ENCODE results near the gene FCGR1A. TPM values are rescaled to one million over a fixed set of nuclear protein-coding genes. Genes with fewer than 3 reads are reported as not detected.
"Not testable (repeated sequence)": the region's sequence is repeated elsewhere in the genome, so short reads cannot be mapped to it uniquely, and the experiment has no call there.

Gene FCGR1A
- total and polyA plus RNA-seq, 2 donors, result 2.7 to 27.7 TPM

GRCh38 chr1:149820387-149820786 is 37.9 kb downstream of the FCGR1A start:
- DNase-seq (ENCODE audit: low read depth in 6 of 9, low spot score in 9 of 9); H3K36me3 ChIP-seq (ENCODE audit: control insufficient read depth in 2 of 2, insufficient read depth in 2 of 2, low read length in 1 of 2); H3K4me1 ChIP-seq (ENCODE audit: control insufficient read depth in 2 of 2, insufficient read depth in 2 of 2, low read length in 2 of 2); H3K27ac ChIP-seq (ENCODE audit: low read depth in 1 of 2, low read length in 1 of 2); H3K27me3 ChIP-seq (ENCODE audit: control insufficient read depth in 2 of 2, insufficient read depth in 1 of 2, low read length in 1 of 2); H3K4me3 ChIP-seq (ENCODE audit: low read length in 2 of 2); H3K9me3 ChIP-seq (ENCODE audit: control insufficient read depth in 2 of 2, insufficient read depth in 1 of 2, low read length in 1 of 2): not testable (repeated sequence)
- WGBS, result 100% methylated on average over 3 of the region's 5 CpGs

DNA sequence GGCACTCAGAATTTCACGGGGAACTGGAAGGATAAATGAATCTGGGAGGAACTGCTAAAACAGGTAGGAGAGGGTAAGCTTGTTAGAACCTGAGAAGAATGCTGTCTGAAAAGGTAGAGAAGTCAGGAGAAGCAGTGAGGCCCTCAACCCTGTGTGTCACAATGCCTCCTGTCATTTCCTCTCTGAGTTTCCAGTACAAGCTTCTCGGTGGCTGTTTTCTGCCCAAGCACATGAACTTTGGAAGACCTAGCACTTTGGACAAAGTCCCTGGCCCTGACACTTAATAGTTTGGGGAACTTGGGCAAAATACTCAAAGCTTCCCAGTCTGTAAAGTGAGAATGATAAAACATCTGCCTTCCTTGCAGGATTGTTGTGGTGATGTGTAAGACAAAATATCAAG is 44.1 kb downstream of the FCGR1A start:
- H3K4me3 ChIP-seq (ENCODE audit: low read length in 2 of 2); H3K4me1 ChIP-seq (ENCODE audit: control insufficient read depth in 2 of 2, insufficient read depth in 2 of 2, low read length in 2 of 2); H3K36me3 ChIP-seq (ENCODE audit: control insufficient read depth in 2 of 2, insufficient read depth in 2 of 2, low read length in 1 of 2); H3K27me3 ChIP-seq (ENCODE audit: control insufficient read depth in 2 of 2, insufficient read depth in 1 of 2, low read length in 1 of 2); H3K27ac ChIP-seq (ENCODE audit: low read depth in 1 of 2, low read length in 1 of 2); DNase-seq (ENCODE audit: low read depth in 6 of 9, low spot score in 9 of 9); H3K9me3 ChIP-seq (ENCODE audit: control insufficient read depth in 2 of 2, insufficient read depth in 1 of 2, low read length in 1 of 2): not testable (repeated sequence)
- WGBS, result no CpG with 5 or more reads among the region's 2 CpGs

GRCh38 chr1:149831764-149832315 is 49.3 kb downstream of the FCGR1A start:
- not testable (repeated sequence) for H3K4me1 ChIP-seq (ENCODE audit: control insufficient read depth in 2 of 2, insufficient read depth in 2 of 2, low read length in 2 of 2); H3K27me3 ChIP-seq (ENCODE audit: control insufficient read depth in 2 of 2, insufficient read depth in 1 of 2, low read length in 1 of 2); DNase-seq (ENCODE audit: low read depth in 6 of 9, low spot score in 9 of 9); H3K27ac ChIP-seq (ENCODE audit: low read depth in 1 of 2, low read length in 1 of 2); H3K4me3 ChIP-seq (ENCODE audit: low read length in 2 of 2); H3K36me3 ChIP-seq (ENCODE audit: control insufficient read depth in 2 of 2, insufficient read depth in 2 of 2, low read length in 1 of 2); H3K9me3 ChIP-seq (ENCODE audit: control insufficient read depth in 2 of 2, insufficient read depth in 1 of 2, low read length in 1 of 2)
- WGBS, result no CpG with 5 or more reads among the region's 32 CpGs

DNA sequence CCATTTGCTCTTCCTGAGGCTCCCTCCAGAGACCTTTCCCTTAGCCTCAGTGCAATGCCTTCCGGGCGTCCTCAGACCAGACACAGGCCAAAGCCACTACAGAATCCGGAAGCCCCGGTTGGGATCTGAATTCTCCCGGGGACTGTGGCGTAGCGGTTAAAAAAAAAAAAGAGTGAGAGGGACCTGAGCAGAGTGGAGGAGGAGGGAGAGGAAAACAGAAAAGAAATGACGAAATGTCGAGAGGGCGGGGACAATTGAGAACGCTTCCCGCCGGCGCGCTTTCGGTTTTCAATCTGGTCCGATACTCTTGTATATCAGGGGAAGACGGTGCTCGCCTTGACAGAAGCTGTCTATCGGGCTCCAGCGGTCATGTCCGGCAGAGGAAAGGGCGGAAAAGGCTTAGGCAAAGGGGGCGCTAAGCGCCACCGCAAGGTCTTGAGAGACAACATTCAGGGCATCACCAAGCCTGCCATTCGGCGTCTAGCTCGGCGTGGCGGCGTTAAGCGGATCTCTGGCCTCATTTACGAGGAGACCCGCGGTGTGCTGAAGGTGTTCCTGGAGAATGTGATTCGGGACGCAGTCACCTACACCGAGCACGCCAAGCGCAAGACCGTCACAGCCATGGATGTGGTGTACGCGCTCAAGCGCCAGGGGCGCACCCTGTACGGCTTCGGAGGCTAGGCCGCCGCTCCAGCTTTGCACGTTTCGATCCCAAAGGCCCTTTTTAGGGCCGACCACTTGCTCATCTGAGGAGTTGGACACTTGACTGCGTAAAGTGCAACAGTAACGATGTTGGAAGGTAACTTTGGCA is 50.0 kb downstream of the FCGR1A start:
- H3K4me3 ChIP-seq (ENCODE audit: low read length in 2 of 2); H3K36me3 ChIP-seq (ENCODE audit: control insufficient read depth in 2 of 2, insufficient read depth in 2 of 2, low read length in 1 of 2); H3K27ac ChIP-seq (ENCODE audit: low read depth in 1 of 2, low read length in 1 of 2); DNase-seq (ENCODE audit: low read depth in 6 of 9, low spot score in 9 of 9); H3K27me3 ChIP-seq (ENCODE audit: control insufficient read depth in 2 of 2, insufficient read depth in 1 of 2, low read length in 1 of 2); H3K9me3 ChIP-seq (ENCODE audit: control insufficient read depth in 2 of 2, insufficient read depth in 1 of 2, low read length in 1 of 2); H3K4me1 ChIP-seq (ENCODE audit: control insufficient read depth in 2 of 2, insufficient read depth in 2 of 2, low read length in 2 of 2): not testable (repeated sequence)
- WGBS, result no CpG with 5 or more reads among the region's 55 CpGs

DNA sequence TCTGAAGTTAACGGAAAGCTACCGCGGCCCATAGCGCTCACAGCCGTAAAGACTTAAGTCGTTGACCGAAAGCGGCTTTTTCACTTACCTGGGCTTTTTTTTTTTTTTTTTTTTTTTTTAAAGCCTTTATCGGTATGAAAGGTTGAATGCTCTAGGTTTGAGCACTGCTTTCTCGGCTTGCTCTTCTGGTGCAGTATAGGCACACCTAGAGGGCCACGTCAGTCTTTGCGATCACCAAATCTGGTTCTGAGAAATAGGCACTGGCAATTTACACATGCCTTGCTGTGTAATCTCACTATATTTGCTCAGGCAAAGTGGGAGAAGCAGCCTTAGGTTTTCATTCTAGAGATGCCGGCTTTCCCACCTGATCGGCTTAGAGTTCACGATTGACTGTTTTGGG is 50.6 kb downstream of the FCGR1A start:
- not testable (repeated sequence) for DNase-seq (ENCODE audit: low read depth in 6 of 9, low spot score in 9 of 9); H3K9me3 ChIP-seq (ENCODE audit: control insufficient read depth in 2 of 2, insufficient read depth in 1 of 2, low read length in 1 of 2); H3K27me3 ChIP-seq (ENCODE audit: control insufficient read depth in 2 of 2, insufficient read depth in 1 of 2, low read length in 1 of 2); H3K27ac ChIP-seq (ENCODE audit: low read depth in 1 of 2, low read length in 1 of 2); H3K36me3 ChIP-seq (ENCODE audit: control insufficient read depth in 2 of 2, insufficient read depth in 2 of 2, low read length in 1 of 2); H3K4me1 ChIP-seq (ENCODE audit: control insufficient read depth in 2 of 2, insufficient read depth in 2 of 2, low read length in 2 of 2); H3K4me3 ChIP-seq (ENCODE audit: low read length in 2 of 2)
- WGBS, result no CpG with 5 or more reads among the region's 15 CpGs

DNA sequence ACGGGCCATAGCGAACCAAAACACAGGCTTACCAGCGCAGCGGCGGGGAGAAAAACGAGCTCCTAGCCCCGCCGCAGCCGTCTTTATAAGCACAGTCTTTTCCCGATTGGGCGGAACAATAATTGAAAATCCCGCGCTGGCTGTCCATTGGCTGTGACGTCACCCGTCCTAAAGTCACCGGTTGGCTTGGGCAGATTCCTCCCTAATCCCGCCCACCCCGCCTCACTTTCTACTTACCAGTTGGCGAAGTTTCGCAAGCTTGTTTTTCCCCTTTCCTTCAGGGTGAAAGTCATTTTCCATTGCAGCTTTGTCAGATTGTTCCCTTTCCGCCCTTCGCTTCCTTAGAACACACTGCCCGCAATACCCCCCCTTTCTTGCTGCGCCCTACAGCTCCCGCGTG is 58.7 kb downstream of the FCGR1A start:
- H3K9me3 ChIP-seq (ENCODE audit: control insufficient read depth in 2 of 2, insufficient read depth in 1 of 2, low read length in 1 of 2); DNase-seq (ENCODE audit: low read depth in 6 of 9, low spot score in 9 of 9); H3K4me3 ChIP-seq (ENCODE audit: low read length in 2 of 2); H3K36me3 ChIP-seq (ENCODE audit: control insufficient read depth in 2 of 2, insufficient read depth in 2 of 2, low read length in 1 of 2); H3K27me3 ChIP-seq (ENCODE audit: control insufficient read depth in 2 of 2, insufficient read depth in 1 of 2, low read length in 1 of 2); H3K4me1 ChIP-seq (ENCODE audit: control insufficient read depth in 2 of 2, insufficient read depth in 2 of 2, low read length in 2 of 2); H3K27ac ChIP-seq (ENCODE audit: low read depth in 1 of 2, low read length in 1 of 2): not testable (repeated sequence)
- WGBS, result no CpG with 5 or more reads among the region's 26 CpGs

Other genes starting within 250 kb of the FCGR1A start
- gene PPIAL4C, start 198.8 kb upstream of the FCGR1A start, total RNA-seq, result not detected
- gene PPIAL4C, start 198.8 kb upstream of the FCGR1A start, polyA plus RNA-seq, result 1.6 TPM
- 33.3 TPM for gene BOLA1, start 116.9 kb downstream of the FCGR1A start, total RNA-seq
- 44.7 TPM for gene BOLA1, start 116.9 kb downstream of the FCGR1A start, polyA plus RNA-seq
- gene SV2A, start 135.2 kb downstream of the FCGR1A start, total RNA-seq, result 1.8 TPM
- gene SV2A, start 135.2 kb downstream of the FCGR1A start, polyA plus RNA-seq, result 2.0 TPM
- gene SF3B4, start 145.1 kb downstream of the FCGR1A start, total RNA-seq, result 8.3 TPM
- 28.6 TPM for gene SF3B4, start 145.1 kb downstream of the FCGR1A start, polyA plus RNA-seq
- 0.90 TPM for gene MTMR11, start 154.2 kb downstream of the FCGR1A start, total RNA-seq
- gene MTMR11, start 154.2 kb downstream of the FCGR1A start, polyA plus RNA-seq, result 2.7 TPM
- 1.8 TPM for gene OTUD7B, start 228.0 kb downstream of the FCGR1A start, total RNA-seq
- 2.8 TPM for gene OTUD7B, start 228.0 kb downstream of the FCGR1A start, polyA plus RNA-seq

All from thymus (tissue), 11 donors.